ENCODE data around the gene ZNF805.
A peak's percentile ranks its signal among the peaks of the same experiment; 100 is the strongest.
"Not testable (repeated sequence)": the region's sequence is repeated elsewhere in the genome, so short reads cannot be mapped to it uniquely, and the experiment has no call there.

Gene ZNF805

DNA sequence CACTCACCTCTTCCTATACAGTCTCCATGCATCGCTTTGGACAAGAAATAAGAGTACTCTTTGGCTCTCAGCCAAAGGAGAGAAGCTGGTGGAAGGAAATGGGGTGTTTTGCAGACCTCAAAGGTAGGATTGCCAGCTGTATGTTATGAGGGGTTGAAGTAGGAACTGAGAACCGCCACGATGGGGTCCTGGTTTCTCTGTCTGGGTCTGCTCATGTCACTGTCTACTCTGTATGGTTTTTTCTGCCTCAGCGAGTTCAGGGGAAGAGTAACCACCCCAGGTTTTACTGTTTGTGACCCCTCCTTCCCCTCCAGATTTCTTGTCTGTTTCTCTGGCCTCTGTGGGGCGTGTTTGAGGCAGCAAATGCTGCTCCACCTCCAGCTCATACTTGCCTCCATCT is 4.1 kb downstream of the ZNF805 start:
- TF ChIP-seq, protein P1, sequence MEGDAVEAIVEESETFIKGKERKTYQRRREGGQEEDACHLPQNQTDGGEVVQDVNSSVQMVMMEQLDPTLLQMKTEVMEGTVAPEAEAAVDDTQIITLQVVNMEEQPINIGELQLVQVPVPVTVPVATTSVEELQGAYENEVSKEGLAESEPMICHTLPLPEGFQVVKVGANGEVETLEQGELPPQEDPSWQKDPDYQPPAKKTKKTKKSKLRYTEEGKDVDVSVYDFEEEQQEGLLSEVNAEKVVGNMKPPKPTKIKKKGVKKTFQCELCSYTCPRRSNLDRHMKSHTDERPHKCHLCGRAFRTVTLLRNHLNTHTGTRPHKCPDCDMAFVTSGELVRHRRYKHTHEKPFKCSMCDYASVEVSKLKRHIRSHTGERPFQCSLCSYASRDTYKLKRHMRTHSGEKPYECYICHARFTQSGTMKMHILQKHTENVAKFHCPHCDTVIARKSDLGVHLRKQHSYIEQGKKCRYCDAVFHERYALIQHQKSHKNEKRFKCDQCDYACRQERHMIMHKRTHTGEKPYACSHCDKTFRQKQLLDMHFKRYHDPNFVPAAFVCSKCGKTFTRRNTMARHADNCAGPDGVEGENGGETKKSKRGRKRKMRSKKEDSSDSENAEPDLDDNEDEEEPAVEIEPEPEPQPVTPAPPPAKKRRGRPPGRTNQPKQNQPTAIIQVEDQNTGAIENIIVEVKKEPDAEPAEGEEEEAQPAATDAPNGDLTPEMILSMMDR (IDR thresholded peaks at IDR 0.05; ENCODE audit: low read depth, low read length), result no peak
- no peak overlapping the region for H3K4me3 ChIP-seq (replicated peaks in 1 of 2; ENCODE audit: low read depth in 2 of 2, low read length in 2 of 2)
- DNase-seq (ENCODE audit: low read depth in 2 of 2), result no peak

DNA sequence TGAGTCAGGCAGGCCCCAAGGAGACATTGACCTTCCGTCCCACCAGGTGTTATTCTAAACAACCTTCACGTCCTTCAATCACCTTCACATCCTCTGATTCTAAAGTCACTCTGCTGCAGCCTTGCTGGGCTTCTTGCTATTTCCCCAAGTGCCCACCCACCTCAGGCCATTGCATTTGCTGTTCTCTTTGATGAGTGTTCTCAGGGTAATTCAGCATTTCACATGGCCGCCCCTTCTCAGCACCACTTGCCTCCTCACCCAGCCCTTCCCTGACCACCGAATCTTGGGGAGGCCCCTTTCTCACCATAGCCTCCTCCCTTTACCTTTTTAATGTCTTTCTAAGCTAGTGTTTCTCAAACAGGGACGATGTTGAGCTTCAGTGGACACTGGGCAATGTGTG is 4.6 kb downstream of the ZNF805 start:
- H3K4me3 ChIP-seq (replicated peaks in 1 of 2; ENCODE audit: low read depth in 2 of 2, low read length in 2 of 2), result no peak overlapping the region
- DNase-seq (ENCODE audit: low read depth in 2 of 2), result no peak
- TF ChIP-seq, protein P1 (IDR thresholded peaks at IDR 0.05; ENCODE audit: low read depth, low read length), result no peak

DNA sequence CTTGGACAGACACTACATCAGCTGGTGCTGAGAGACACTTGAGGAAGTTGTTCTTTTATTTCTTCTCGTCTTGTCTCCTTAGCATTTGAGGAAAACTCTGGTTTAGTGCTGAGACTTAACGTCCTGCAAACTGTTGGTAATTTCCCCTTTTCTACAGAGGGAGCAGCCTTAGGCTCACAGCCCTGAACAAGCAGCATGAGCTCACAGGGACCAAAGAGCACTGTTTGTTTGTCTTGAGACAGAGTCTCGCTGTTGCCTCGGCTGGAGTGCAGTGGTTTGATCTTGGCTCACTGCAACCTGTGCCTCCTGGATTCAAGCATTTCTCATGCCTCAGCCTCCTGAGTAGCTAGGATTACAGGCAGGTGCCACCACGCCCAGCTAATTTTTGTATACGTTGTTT is 5.5 kb downstream of the ZNF805 start:
- TF ChIP-seq, protein P1 (IDR thresholded peaks at IDR 0.05; ENCODE audit: low read depth, low read length), result no peak
- H3K4me3 ChIP-seq (replicated peaks in 1 of 2; ENCODE audit: low read depth in 2 of 2, low read length in 2 of 2), result no peak overlapping the region
- no peak for DNase-seq (ENCODE audit: low read depth in 2 of 2)

DNA sequence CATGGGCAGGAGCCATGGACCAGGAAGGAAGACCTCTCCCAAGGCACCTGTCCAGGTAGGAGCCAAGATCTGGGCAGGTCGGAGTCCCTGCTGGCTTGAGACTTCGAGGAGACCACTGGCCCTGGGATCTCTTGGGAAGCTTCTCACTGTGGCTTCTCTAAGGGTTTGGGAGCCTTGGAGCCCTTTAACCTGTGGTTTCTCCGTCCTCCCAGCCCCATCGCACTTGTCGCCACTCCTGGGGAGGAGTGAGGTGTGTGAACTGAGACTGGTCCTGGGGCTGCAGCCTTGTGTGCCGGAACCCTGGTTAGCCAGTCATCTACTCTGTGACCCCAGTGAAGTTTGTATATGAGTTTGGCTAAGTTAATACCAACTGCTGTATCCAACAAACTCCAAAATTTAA is 8.2 kb downstream of the ZNF805 start:
- H3K4me3 ChIP-seq (replicated peaks in 1 of 2; ENCODE audit: low read depth in 2 of 2, low read length in 2 of 2), result no peak overlapping the region
- TF ChIP-seq, protein P1 (IDR thresholded peaks at IDR 0.05; ENCODE audit: low read depth, low read length), result no peak
- no peak for DNase-seq (ENCODE audit: low read depth in 2 of 2)

DNA sequence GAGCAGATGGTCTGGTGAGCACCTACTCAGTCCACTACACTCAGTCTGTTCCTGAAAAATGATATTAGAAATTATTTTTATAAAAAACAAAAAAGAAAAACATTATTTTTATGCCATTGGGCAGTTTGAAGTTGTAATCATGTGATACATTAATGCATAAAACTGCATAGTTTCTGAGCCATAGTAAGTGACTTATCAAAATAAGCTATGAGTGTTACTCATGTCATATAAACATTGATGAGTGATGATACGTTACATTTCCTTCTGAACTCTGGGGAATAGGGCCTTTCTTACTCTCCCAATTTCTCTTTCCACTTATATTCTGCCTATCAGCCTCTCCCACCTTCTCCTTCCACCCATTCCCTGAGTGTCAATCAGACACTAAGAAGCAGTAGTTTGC is 8.9 kb downstream of the ZNF805 start:
- no peak overlapping the region for H3K4me3 ChIP-seq (replicated peaks in 1 of 2; ENCODE audit: low read depth in 2 of 2, low read length in 2 of 2)
- TF ChIP-seq, protein P1 (IDR thresholded peaks at IDR 0.05; ENCODE audit: low read depth, low read length), result no peak
- no peak for DNase-seq (ENCODE audit: low read depth in 2 of 2)

DNA sequence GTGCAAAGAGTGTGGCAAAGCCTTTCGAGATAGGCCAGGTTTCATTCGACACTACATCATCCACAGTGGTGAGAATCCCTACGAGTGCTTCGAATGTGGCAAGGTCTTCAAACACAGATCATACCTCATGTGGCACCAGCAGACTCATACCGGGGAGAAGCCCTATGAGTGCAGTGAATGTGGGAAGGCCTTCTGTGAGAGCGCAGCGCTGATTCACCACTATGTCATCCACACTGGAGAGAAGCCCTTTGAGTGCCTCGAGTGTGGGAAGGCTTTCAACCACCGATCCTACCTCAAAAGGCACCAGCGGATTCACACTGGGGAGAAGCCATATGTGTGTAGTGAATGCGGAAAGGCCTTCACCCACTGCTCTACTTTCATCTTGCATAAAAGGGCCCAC is 13.3 kb downstream of the ZNF805 start:
- H3K4me3 ChIP-seq (replicated peaks in 1 of 2; ENCODE audit: low read depth in 2 of 2, low read length in 2 of 2), result not testable (repeated sequence)
- peak in 1 of 2 donors; percentile 26 for DNase-seq (ENCODE audit: low read depth in 2 of 2)

DNA sequence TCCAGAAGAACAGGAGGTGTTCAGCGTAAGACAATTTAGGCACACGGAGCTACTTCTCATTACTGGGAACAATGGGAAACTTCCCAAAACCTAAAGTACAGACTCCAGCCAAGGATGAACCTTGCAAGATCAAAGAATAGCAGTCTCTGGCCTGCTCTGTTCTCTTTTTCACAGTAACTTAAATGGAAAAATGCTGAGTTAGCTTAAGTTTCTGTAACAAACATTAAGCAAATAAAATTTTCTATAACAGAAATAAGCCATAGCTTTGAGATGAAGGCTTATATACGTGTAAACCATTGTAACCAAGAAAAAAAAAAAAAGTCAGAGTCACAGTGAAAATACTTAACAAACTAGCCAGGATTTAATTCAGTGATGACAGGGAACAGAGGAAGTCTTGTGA is 21.6 kb downstream of the ZNF805 start:
- TF ChIP-seq, protein P1 (IDR thresholded peaks at IDR 0.05; ENCODE audit: low read depth, low read length), result no peak
- H3K4me3 ChIP-seq (replicated peaks in 1 of 2; ENCODE audit: low read depth in 2 of 2, low read length in 2 of 2), result no peak overlapping the region
- DNase-seq (ENCODE audit: low read depth in 2 of 2), result no peak

All from cardiac fibroblast (primary cell).